GM18519 (cell line): ENCODE results near the gene FMR1NB.

Source experiments
- ATAC-seq: cut with Tn5 transposase; IDR thresholded peaks from one replicate; pipeline ENCODE4 v1.9.1; 2021; ENCODE audit warnings: mild to moderate bottlenecking, moderate library complexity; ENCODE audit not compliant: unreplicated experiment, low FRiP score

The FMR1NB gene

GRCh38 chrX:147981038-147981752 lies at the start of gene FMR1NB:
FMR1NB (plus strand) TSS chrX:147981337; CDS start chrX:147981403, 66 bp downstream.
- no peak for ATAC-seq

DNA sequence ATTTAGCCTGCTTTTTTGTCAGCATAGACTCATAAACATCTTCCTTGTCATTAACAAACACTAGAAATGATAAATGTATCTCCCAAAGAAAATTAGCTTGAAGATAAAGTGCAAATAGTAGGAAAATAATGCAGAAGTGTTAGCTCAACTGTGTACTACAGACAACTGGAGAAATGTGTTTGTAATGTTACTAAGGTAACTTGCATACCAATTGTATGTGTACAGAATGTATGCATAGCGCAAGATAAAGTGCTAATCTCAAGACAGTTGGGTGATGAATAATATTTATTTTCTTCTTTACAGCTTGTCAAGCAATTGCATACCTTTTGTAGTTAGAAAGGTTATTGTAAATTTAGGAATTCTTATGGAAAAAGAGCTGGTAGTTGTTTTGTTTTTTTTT lies 47.3 kb upstream of the FMR1NB start:
- ATAC-seq: no peak

- ATAC-seq: no peak
Observed at GRCh38 chrX:147935156-147935758, 45.9 kb upstream of the FMR1NB start.

GRCh38 chrX:147945286-147945685 lies 35.9 kb upstream of the FMR1NB start:
- no peak for ATAC-seq

DNA sequence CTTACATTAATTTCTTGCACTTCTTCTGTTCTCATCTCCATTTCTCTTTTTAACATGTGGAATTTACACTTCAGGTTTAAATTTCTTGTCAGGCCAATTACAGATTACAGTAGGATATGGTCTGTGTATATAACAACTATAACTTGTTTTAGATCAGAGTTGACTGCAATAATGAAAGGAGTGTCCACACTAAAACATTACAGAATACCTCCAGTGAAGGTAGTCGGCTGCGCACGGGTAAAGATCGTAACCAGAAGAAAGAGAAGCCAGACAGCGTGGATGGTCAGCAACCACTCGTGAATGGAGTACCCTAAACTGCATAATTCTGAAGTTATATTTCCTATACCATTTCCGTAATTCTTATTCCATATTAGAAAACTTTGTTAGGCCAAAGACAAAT lies 32.6 kb upstream of the FMR1NB start:
- no peak for ATAC-seq

- no peak for ATAC-seq
Observed at GRCh38 chrX:147950352-147950751, 30.8 kb upstream of the FMR1NB start.

GRCh38 chrX:147953976-147954375 lies 27.2 kb upstream of the FMR1NB start:
- no peak for ATAC-seq

GRCh38 chrX:147957291-147957690 lies 23.8 kb upstream of the FMR1NB start:
- ATAC-seq: no peak

DNA sequence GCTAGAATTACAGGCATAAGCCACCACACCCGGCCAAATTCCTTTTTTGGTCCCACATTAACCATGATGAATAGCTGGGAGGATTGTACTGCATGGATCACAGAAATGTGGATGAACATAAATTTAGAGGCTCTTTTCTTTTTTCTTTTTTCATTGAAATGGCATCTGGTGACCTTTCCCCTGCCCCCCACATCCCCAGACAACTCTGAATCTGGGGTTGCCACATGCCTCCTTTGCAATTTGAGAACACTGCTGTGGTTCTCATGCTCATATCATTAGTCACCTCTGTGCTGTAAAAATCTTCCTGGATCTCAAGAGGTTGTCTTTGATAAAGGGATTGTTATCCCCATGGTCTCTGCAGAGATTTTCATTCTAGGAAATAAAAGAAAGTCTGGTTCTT lies 22.8 kb upstream of the FMR1NB start:
- no peak for ATAC-seq

GRCh38 chrX:147960722-147961121 lies 20.4 kb upstream of the FMR1NB start:
- no peak for ATAC-seq

DNA sequence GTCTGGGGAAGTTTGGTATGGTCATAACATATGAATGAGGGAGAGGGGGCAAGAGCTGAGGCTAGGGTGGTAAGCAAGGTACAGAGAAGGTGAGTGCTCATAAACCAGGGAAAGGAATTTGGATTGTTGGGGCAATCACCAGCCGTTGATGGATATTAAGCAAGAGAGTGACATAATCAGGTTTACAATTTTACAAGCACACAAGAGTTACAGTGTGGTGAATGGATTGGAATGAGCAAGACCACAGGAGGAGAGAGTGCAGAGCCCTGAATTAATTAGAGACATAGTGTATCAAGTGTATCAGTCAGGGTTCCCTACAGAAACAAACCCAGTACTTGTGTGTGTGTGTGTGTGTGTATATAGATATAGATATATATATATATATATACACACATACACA lies 18.7 kb upstream of the FMR1NB start:
- ATAC-seq: no peak

DNA sequence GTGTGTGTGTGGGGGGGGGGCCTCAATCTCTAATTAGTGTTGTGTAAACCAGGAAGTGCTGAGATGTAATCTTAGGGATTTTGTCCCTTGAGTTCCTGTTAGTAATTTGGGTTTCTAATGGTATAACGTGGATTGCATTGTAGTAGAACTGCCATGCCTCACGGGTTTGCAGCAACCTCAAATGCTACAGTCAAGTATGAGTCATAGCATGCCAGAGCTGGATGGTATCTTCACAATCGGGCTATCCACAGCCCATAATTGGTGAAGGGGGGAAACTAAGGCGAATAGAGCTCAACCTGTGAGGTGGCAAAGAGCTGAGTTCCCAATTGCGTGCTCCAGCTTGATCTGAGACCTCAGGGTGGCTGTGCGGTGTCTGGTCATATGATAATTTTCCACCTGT lies 2.2 kb upstream of the FMR1NB start:
- no peak for ATAC-seq

GRCh38 chrX:148020329-148020728 lies 39.2 kb downstream of the FMR1NB start:
- no peak for ATAC-seq

- peak; percentile 87 for ATAC-seq
Observed at GRCh38 chrX:148024425-148025148, 43.5 kb downstream of the FMR1NB start.

DNA sequence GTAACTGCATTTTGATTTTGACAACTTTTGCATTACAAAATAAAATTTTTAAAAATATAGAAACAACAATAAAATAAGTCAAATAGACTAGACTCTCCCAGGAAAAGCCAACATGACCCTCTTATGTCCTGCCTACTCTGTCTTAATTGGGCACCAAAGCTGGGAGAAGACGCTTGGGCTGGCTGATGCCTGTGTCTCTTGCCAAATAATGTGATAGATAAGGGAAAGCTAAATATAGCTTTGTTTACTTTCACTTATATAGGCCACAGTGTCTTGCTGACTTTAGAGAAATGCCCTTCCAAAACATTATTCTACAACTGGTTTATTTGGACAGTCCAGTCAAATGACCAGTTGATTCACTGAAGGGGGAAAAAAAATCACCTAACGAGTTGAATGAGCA lies 54.2 kb downstream of the FMR1NB start:
- ATAC-seq: no peak

- ATAC-seq: no peak
Observed at GRCh38 chrX:148037020-148037419, 55.9 kb downstream of the FMR1NB start.

GRCh38 chrX:148043271-148043855 lies 62.2 kb downstream of the FMR1NB start:
- ATAC-seq: no peak

GRCh38 chrX:148047200-148047599 lies 66.1 kb downstream of the FMR1NB start:
- no peak for ATAC-seq

- no peak for ATAC-seq
Observed at GRCh38 chrX:148049441-148049840, 68.3 kb downstream of the FMR1NB start.

- ATAC-seq: no peak
Observed at GRCh38 chrX:148051973-148052372, 70.8 kb downstream of the FMR1NB start.

GRCh38 chrX:148067285-148067684 lies 86.1 kb downstream of the FMR1NB start:
- no peak for ATAC-seq
